Left ventricle myocardium inferior (tissue), 1 donor: ENCODE results near the gene ETV7. TPM values are rescaled to one million over a fixed set of nuclear protein-coding genes. Genes with fewer than 3 reads are reported as not detected.

Source experiments
- DNase-seq: peaks from one replicate; pipeline ENCODE4 v3.0.0-alpha.2; 2020
- H3K27ac ChIP-seq: fragments of 200-600 bp; replicated peaks from 2 replicates; pipeline ENCODE4 v1.8.0; 2021
- H3K27me3 ChIP-seq: fragments of 200-600 bp; 2 replicates; pipeline ENCODE4 v1.8.0; 2021; ENCODE audit warnings: low read depth
- H3K36me3 ChIP-seq: fragments of 200-600 bp; 2 replicates; pipeline ENCODE4 v1.8.0; 2021
- H3K4me1 ChIP-seq: fragments of 200-600 bp; 2 replicates; pipeline ENCODE4 v1.8.0; 2021
- H3K4me3 ChIP-seq: fragments of 200-600 bp; 2 replicates; pipeline ENCODE4 v1.8.0; 2021; ENCODE audit warnings: mild to moderate bottlenecking, moderate library complexity
- H3K9me3 ChIP-seq: fragments of 200-600 bp; replicated peaks from 2 replicates; pipeline ENCODE4 v1.8.0; 2021
- intact Hi-C: fragments of 100-400 bp; cut with micrococcal nuclease; formaldehyde crosslinking; loops from one replicate; pipeline ENCODE4 v1.11.0; 2022
- total RNA-seq: library from RNA; stranded (reverse); fragmentation: NEBNext Ultra II Directional; extraction: Animal tissue kit (Norgen Biotek cat#: 25700); gene quantifications from one replicate; pipeline ENCODE4 v1.2.1, GENCODE V29; 2021
- TF ChIP-seq, protein P1 (sequence below): fragments of 200-600 bp; IDR thresholded peaks from 2 replicates; pipeline ENCODE4 v1.8.0; 2021; ENCODE audit warnings: antibody characterized with exemption, mild to moderate bottlenecking, borderline replicate concordance
- donor health status: DM: no; HTN: yes; CAD: no; lungs with severe emphysema.

ETV7 gene
- total RNA-seq, 1 donor from 2014 or later, result not detected

DNA sequence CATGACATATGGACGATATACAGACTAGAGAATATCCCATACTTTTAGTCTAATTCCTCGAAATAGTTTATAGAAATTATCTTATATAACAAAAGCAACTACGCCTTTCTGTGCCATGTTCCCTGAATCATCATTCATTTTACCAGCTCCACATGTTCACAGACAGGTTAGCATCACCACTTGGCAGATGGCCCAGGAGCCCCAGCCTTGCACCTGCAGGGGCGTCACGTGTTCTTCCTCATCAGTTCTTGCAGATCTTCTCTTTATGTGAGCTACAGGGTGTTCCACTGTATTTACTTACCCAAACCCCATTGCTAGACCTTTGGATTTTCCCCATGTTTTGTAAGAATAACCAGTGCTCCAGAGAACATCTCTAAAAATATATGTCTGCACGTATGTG is 38.2 kb downstream of the ETV7 start:
- Histone ChIP-seq H3K27ac (no peak overlapping the region), H3K27me3 (peaks cover 84% of the 10 kb centered on the region), H3K9me3 (peaks cover 8% of the 10 kb centered on the region), H3K4me1 (peaks cover 20% of the 10 kb centered on the region), H3K36me3 (no peaks in the 10 kb centered on the region), H3K4me3 (no peak overlapping the region)
- intact Hi-C loops, result no loop called here
- DNase-seq, result no peak
- TF ChIP-seq, protein P1, sequence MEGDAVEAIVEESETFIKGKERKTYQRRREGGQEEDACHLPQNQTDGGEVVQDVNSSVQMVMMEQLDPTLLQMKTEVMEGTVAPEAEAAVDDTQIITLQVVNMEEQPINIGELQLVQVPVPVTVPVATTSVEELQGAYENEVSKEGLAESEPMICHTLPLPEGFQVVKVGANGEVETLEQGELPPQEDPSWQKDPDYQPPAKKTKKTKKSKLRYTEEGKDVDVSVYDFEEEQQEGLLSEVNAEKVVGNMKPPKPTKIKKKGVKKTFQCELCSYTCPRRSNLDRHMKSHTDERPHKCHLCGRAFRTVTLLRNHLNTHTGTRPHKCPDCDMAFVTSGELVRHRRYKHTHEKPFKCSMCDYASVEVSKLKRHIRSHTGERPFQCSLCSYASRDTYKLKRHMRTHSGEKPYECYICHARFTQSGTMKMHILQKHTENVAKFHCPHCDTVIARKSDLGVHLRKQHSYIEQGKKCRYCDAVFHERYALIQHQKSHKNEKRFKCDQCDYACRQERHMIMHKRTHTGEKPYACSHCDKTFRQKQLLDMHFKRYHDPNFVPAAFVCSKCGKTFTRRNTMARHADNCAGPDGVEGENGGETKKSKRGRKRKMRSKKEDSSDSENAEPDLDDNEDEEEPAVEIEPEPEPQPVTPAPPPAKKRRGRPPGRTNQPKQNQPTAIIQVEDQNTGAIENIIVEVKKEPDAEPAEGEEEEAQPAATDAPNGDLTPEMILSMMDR, result no peak

DNA sequence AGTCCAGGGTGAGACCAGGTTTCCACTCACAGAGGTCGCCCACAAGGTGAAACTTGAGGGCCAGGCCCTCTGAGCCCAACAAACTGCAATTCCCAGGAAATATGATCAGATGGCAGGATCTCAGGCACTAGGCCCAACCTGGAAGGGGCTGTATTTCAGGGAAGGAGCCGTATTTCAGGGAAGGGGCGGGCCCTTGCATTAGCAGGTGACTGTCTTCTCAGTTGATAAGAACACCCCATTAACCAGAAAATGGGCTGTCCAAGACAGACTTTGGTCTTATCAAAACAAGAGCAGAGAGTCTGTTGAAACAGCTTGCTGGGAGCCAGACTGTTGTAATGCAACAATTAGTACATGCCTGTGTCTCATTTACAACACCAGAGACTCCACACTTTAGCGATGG is 39.8 kb downstream of the ETV7 start:
- no peak for DNase-seq
- TF ChIP-seq, protein P1, result no peak
- Histone ChIP-seq H3K27me3 (peaks cover 82% of the 10 kb centered on the region), H3K4me3 (no peak overlapping the region), H3K4me1 (peaks cover 20% of the 10 kb centered on the region), H3K9me3 (peaks cover 3% of the 10 kb centered on the region), H3K27ac (no peak overlapping the region), H3K36me3 (no peaks in the 10 kb centered on the region)
- intact Hi-C loops, result no loop called here

DNA sequence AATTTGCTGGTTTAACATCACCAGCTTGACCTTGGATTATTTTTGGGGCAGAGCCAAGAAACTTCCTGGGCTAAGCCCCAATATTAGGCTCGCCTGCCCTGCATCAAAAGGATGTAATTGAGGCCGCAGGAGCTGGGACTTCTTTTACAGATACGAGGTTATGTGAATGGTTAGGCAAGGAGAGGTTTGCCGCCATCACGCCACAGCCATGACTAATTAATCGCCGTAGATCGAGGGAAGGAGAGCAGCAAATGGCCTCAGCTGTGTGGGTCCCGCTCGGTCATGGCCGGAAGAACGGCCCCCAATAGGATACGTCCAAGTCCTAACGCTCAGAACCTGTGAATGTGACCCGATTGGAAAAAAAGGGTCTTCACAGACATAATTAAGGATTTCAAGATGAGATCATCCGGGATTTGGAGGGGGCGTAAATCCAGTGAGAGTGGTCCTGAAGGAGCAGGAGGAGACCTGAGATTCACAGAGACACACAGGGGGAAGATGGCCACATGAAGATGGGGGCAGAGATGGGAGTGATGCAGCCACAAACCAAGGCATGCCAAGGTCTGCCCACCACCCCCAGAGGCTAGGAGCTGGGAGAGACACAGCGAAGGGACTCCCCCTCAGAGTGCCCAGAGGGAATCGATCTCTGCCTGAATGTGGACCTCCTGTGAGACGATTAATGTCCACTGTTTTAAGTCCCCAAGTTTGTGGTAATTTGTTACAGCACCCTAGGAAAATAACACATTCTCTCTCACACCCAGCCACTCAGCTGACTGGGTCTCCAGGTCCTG is 40.8 kb downstream of the ETV7 start:
- Histone ChIP-seq H3K9me3 (no peaks in the 10 kb centered on the region), H3K4me3 (no peak overlapping the region), H3K36me3 (no peaks in the 10 kb centered on the region), H3K27me3 (peaks cover 82% of the 10 kb centered on the region), H3K27ac (no peak overlapping the region), H3K4me1 (peaks cover 20% of the 10 kb centered on the region)
- TF ChIP-seq, protein P1, result no peak
- intact Hi-C loops, result no loop called here
- no peak for DNase-seq

DNA sequence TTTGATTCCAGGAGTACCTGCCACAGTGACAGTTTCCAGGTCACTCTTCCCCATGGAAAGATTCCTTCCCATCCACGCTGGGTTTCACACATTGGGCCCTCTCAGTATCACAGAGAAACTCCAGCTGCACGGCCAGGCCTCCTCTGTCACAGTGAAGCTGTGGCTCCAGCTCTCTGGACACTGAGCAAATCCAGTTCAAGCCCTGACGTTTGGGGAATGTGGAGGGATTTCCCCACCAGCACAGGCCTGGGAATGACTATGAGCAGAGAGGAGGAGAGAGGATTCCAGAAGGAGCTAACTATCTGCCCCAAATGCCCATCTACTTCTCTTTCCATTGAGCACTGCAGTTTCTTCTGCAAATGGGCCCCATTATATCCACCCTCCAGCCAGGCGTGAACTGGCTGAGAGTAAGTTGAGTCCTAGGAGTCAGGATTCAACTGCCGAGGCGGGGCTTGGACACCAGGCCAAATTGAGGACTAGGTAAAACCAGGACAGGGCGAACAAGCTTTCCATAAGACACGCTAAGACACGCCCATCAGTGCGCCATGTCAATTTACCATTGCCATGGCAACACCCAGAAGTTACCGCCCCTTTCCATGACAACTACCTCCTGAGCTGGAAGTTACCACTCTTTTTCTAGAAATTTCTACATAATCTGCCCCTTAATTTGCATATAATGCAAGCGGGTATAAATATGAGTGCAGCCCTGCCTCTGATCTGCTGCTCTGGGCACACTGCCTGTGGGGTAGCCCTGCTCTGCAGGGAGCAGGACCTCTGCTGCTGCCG is 41.6 kb downstream of the ETV7 start:
- no peak overlapping the region for H3K27ac ChIP-seq
- peaks cover 20% of the 10 kb centered on the region for H3K4me1 ChIP-seq
- intact Hi-C loops, result no loop called here
- H3K4me3 ChIP-seq, result no peak overlapping the region
- no peak for DNase-seq
- TF ChIP-seq, protein P1, result no peak
- no peaks in the 10 kb centered on the region for H3K9me3 ChIP-seq
- H3K36me3 ChIP-seq, result no peaks in the 10 kb centered on the region
- H3K27me3 ChIP-seq, result peaks cover 75% of the 10 kb centered on the region

DNA sequence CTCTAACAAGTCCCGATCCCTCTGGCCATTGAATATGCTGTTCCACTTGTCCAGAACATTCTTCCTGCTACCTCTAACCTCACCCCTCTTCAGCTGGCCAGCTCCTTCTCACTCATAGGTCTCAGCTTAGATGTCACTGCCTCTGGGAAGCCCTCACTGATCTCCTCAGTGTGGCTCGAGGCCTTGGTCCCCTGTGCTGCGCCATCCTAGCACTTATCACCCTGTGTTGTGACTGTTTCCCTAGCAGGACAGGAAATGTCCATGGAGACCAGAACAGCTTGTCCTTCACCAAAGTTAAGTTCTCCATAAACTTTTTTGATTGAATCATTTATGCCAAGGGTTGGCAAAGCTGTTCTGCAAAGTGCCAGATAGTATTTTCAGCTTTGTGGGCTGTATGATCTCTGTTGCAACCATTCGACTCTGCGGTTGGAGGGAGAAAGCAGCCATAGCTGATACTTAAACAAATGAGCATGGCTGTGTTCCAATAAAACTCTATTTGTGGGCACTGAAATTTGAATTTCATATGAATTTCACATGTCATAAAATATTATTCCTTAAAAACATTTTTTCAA is 44.3 kb downstream of the ETV7 start:
- H3K4me3 ChIP-seq, result no peak overlapping the region
- peaks cover 9% of the 10 kb centered on the region for H3K4me1 ChIP-seq
- intact Hi-C loops, result no loop called here
- no peak for DNase-seq
- no peak overlapping the region for H3K27ac ChIP-seq
- TF ChIP-seq, protein P1, result no peak
- no peaks in the 10 kb centered on the region for H3K36me3 ChIP-seq
- no peaks in the 10 kb centered on the region for H3K9me3 ChIP-seq
- peaks cover 66% of the 10 kb centered on the region for H3K27me3 ChIP-seq
